ENCODE measurements around the gene PHF21A. TPM values are rescaled to one million over a fixed set of nuclear protein-coding genes. Genes with fewer than 3 reads are reported as not detected.

PHF21A gene
- total RNA-seq, 4 donors from 2014 or later = 11.2 to 22.3 (median 15.9) TPM

DNA sequence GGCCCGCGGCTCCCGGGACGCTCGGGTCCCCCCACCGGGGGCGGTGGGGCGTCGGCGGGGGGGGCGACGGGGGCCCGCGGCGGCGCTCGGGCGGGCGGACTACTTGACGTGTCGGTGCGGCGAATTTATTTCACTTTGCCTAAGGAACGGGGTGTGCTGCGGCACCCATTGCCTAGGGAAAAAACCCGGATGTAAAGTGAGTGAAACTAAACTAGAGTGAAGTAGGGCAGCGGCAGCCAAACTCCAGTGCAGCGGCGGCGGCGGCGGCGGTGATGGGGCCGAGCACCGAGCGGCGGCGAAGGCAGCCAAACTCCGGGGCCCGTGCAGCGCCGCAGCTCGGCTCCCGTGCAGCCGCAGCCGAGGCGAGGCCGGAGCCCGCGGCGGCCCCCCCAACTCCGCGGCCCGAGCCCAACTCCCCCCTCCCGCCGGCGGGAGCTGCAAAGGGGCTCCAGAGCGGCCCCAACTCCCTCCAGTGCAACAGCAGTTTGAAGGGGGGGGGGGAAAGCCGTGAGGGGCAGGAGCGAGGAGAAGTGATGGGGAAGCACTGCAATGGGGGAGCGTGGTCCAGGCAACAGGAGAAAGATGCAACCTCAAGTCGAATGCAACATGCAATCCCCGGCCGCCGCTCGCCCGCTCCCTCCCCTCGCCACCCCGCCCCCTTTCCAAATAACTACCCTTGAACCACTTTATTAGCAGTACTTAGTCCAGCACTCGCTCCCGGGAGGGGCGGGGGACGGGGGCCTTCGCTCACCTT lies 647 bp upstream of the PHF21A start:
- intact Hi-C loops (cut with DNase I) = no loop called here
- no peaks in the 10 kb centered on the region for H3K36me3 ChIP-seq
- H3K4me3 ChIP-seq = peak overlapping the region; percentile 76 to 94 (median 82)
- H3K9me3 ChIP-seq = no peaks in the 10 kb centered on the region
- 0 to 2% methylated on average over 11 to 15 of the region's 74 CpGs for WGBS, 2 donors
- peak in 2 of 4 donors; percentile 52 to 55 for TF ChIP-seq POLR2A (IDR thresholded peaks at IDR 0.05)
- TF ChIP-seq, protein P1, sequence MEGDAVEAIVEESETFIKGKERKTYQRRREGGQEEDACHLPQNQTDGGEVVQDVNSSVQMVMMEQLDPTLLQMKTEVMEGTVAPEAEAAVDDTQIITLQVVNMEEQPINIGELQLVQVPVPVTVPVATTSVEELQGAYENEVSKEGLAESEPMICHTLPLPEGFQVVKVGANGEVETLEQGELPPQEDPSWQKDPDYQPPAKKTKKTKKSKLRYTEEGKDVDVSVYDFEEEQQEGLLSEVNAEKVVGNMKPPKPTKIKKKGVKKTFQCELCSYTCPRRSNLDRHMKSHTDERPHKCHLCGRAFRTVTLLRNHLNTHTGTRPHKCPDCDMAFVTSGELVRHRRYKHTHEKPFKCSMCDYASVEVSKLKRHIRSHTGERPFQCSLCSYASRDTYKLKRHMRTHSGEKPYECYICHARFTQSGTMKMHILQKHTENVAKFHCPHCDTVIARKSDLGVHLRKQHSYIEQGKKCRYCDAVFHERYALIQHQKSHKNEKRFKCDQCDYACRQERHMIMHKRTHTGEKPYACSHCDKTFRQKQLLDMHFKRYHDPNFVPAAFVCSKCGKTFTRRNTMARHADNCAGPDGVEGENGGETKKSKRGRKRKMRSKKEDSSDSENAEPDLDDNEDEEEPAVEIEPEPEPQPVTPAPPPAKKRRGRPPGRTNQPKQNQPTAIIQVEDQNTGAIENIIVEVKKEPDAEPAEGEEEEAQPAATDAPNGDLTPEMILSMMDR (IDR thresholded peaks at IDR 0.05) = no peak
- H3K27me3 ChIP-seq = no peaks in the 10 kb centered on the region
- peaks cover 4 to 38% (median 17%) of the 10 kb centered on the region in 3 donors for H3K4me1 ChIP-seq
- H3K27ac ChIP-seq = peak overlapping the region; percentile 94 to 100 (median 96)
- no peak for DNase-seq

DNA sequence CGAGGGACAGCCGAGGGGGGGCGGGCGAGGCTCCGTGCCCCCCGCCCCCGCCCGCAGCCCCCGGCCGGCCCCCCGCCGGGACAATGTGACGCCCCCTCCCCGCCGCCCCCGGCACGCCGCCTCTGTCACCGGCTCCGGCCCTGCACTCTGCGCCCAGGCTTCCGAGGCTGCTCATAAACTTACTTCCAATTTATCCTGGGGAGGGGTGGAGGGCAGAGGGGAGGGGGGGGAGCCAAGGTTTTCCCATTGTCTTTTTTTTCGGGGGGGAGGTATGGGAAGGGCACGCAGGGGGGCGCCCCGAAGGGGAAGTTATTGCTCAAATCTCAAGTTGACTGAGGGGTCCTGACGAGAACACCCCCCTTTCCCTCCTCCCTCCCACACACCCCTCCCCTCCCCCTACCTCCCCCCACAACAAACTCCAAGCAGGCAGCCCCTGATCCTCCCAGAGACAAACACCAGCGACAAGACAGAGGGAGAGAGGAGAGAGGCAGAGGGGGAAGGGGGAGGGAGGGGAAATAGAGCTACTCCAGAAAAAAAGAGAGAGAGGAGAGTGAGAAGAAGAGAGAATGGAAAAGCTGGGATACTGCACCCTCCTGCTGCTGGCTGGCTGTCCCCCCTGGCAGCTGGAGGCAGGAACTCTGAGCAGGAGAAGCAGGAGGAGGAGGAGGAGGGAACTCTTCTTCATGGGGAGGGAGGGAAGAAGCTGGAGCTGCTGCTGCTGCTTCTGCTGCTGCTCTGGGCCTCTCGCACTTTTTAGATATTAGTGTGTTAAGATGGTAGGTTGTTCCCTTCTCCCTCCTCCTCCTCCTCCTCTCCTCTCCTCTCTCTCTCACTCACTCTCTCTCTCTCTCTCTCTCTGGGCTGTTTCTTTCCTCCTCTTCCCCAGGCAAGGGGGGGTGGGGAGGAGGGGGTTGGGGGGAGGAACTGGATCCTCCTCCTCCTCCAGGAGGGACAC lies 631 bp downstream of the PHF21A start:
- Histone ChIP-seq H3K27me3 (no peaks in the 10 kb centered on the region), H3K27ac (peak overlapping the region; percentile 94 to 100 (median 96)), H3K4me3 (peak overlapping the region; percentile 76 to 94 (median 82)), H3K4me1 (peaks cover 4 to 50% (median 28%) of the 10 kb centered on the region in 3 donors), H3K9me3 (no peaks in the 10 kb centered on the region), H3K36me3 (no peaks in the 10 kb centered on the region)
- intact Hi-C loops (cut with DNase I) = no loop called here
- no peak for DNase-seq
- 0% methylated on average over 1 to 2 of the region's 29 CpGs for WGBS, 2 donors
- TF ChIP-seq, protein P1 (IDR thresholded peaks at IDR 0.05) = no peak
- peak in 1 of 4 donors; percentile 14 for TF ChIP-seq POLR2A (IDR thresholded peaks at IDR 0.05)

DNA sequence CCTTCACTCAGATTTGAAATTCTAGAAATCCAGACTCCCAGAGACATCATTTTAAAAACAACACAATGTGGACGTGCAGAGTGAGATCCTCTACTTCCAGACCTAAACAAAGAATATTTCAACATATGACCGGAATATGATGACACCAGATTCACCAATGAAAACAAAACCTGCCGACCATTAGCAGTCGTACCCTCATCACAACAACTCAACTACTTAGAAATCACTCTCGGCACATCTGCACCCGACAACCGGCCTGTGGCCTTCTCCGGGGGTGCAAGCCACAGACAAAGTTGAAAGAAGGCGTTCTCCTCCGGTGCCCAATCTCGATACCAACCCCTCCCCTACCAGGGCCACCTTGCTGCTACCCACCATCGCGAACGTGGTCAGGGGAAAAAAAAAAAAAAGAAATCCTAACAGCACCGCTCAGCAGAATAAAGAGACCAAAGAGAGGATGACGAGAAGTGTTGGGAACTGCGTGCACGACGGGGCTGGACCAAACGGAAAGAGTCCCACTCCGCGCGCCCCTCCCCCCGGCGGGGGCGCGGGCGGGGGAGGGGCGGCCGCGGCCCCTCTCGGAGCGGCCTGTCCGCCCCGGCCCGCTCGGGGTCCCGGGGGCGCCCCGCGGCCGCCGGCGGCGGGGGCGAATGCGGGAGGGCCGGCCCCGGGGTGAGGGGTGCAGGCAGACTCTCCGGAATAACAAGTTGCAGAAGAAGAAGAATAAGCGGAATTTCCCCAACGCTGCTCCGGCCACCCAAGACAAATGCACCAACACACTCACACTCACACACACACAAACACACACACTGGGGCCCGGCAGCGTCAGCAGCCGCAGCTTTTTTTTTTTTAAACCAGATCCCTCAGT lies 1.7 kb downstream of the PHF21A start:
- Histone ChIP-seq H3K9me3 (no peaks in the 10 kb centered on the region), H3K27ac (peak overlapping the region; percentile 94 to 100 (median 96)), H3K4me3 (peak overlapping the region; percentile 76 to 94 (median 82)), H3K36me3 (no peaks in the 10 kb centered on the region), H3K27me3 (no peaks in the 10 kb centered on the region), H3K4me1 (peaks cover 4 to 60% (median 28%) of the 10 kb centered on the region in 3 donors)
- peak in 1 of 4 donors; percentile 31 for TF ChIP-seq POLR2A (IDR thresholded peaks at IDR 0.05)
- TF ChIP-seq, protein P1 (IDR thresholded peaks at IDR 0.05) = peak in 1 of 6 experiments; percentile 12
- WGBS, 2 donors = 0 to 1% methylated on average over 21 to 43 of the region's 56 CpGs
- intact Hi-C loops (cut with DNase I) = no loop called here
- DNase-seq = no peak

- intact Hi-C loops (cut with DNase I) = no loop called here
- Histone ChIP-seq H3K4me1 (peaks cover 4 to 68% (median 28%) of the 10 kb centered on the region in 3 donors), H3K4me3 (peak overlapping the region; percentile 76 to 94 (median 82)), H3K9me3 (no peaks in the 10 kb centered on the region), H3K27ac (peak overlapping the region; percentile 94 to 100 (median 96)), H3K36me3 (no peaks in the 10 kb centered on the region), H3K27me3 (no peaks in the 10 kb centered on the region)
- no peak for DNase-seq
- TF ChIP-seq, protein P1 (IDR thresholded peaks at IDR 0.05) = no peak
- TF ChIP-seq POLR2A (IDR thresholded peaks at IDR 0.05) = no peak
- 15 to 19% methylated on average over 6 of the region's 6 CpGs for WGBS, 2 donors
These were observed 2.4 kb downstream of the PHF21A start for GRCh38 chr11:46118702-46119351.
